SJSA1 (cell line): ENCODE results near the gene RPL39. TPM values are rescaled to one million over a fixed set of nuclear protein-coding genes. Genes with fewer than 3 reads are reported as not detected.
"Not testable (repeated sequence)": the region's sequence is repeated elsewhere in the genome, so short reads cannot be mapped to it uniquely, and the experiment has no call there.

Source experiments
- DNase-seq, 2 experiments: peaks; one replicate each; pipeline ENCODE4 v3.0.0-alpha.2; 2015 to 2020; ENCODE audit warnings: low spot score in 2 of 2, low read depth in 1 of 2
- H3K27ac ChIP-seq: fragments of 250-450 bp; sonication (Bioruptor Pico); 2 replicates; pipeline ENCODE4 v1.5.1; 2020; ENCODE audit warnings: mild to moderate bottlenecking, moderate library complexity
- H3K27me3 ChIP-seq: fragments of 250-450 bp; sonication (Bioruptor Pico); replicated peaks from 2 replicates; pipeline ENCODE4 v1.5.1; 2020; ENCODE audit warnings: mild to moderate bottlenecking, moderate library complexity
- H3K36me3 ChIP-seq: fragments of 250-450 bp; sonication (Bioruptor Pico); 2 replicates; pipeline ENCODE4 v1.5.1; 2020; ENCODE audit warnings: mild to moderate bottlenecking
- H3K4me1 ChIP-seq: fragments of 250-450 bp; sonication (Bioruptor Pico); replicated peaks from 2 replicates; pipeline ENCODE4 v1.6.1; 2021; ENCODE audit warnings: mild to moderate bottlenecking
- H3K4me3 ChIP-seq: fragments of 250-450 bp; sonication (Bioruptor Pico); 2 replicates; pipeline ENCODE4 v1.5.1; 2020; ENCODE audit warnings: mild to moderate bottlenecking
- H3K9me3 ChIP-seq: fragments of 250-450 bp; sonication (Bioruptor Pico); replicated peaks from 2 replicates; pipeline ENCODE4 v1.5.1; 2020; ENCODE audit warnings: mild to moderate bottlenecking
- total RNA-seq: library from RNA; depleted of rRNA; stranded (reverse); fragments of >200 nt; shearing (Covaris generic); gene quantifications from 2 replicates; pipeline ENCODE4 v1.2.3, GENCODE V29; 2014; rRNA removed

The RPL39 gene
- total RNA-seq, 1 experiment from 2014 or later = 4,330 TPM

- H3K27ac ChIP-seq = no peak within 1 kb of the TSS
- no peaks in the 10 kb centered on the region for H3K27me3 ChIP-seq
- no peaks in the 10 kb centered on the region for H3K36me3 ChIP-seq
- H3K9me3 ChIP-seq = no peaks in the 10 kb centered on the region
- no peak for DNase-seq
- H3K4me3 ChIP-seq = peak within 1 kb of the TSS; percentile 44
- H3K4me1 ChIP-seq = peaks cover 29% of the 10 kb centered on the region
These were observed 33.3 kb downstream of the RPL39 start, which contains the start of gene SOWAHD for GRCh38 chrX:119757979-119758730. Gene SOWAHD, plus strand, starts transcription at chrX:119758588. Its CDS starts 80 bp downstream, at chrX:119758668.

GRCh38 chrX:119757646-119757978 lies 33.8 kb downstream of the RPL39 start:
- no peaks in the 10 kb centered on the region for H3K27me3 ChIP-seq
- H3K9me3 ChIP-seq = no peaks in the 10 kb centered on the region
- no peaks in the 10 kb centered on the region for H3K36me3 ChIP-seq
- peaks cover 24% of the 10 kb centered on the region for H3K4me1 ChIP-seq
- DNase-seq = no peak
- H3K4me3 ChIP-seq = no peak overlapping the region
- no peak overlapping the region for H3K27ac ChIP-seq

GRCh38 chrX:119756926-119757635 lies 34.3 kb downstream of the RPL39 start:
- Histone ChIP-seq H3K36me3 (no peaks in the 10 kb centered on the region), H3K4me1 (peaks cover 20% of the 10 kb centered on the region), H3K4me3 (no peak overlapping the region), H3K27ac (no peak overlapping the region), H3K9me3 (no peaks in the 10 kb centered on the region), H3K27me3 (no peaks in the 10 kb centered on the region)
- DNase-seq = no peak

GRCh38 chrX:119755981-119756533 lies 35.4 kb downstream of the RPL39 start:
- no peak overlapping the region; the same call in 1 of the 2 replicates for H3K27ac ChIP-seq
- no peaks in the 10 kb centered on the region for H3K27me3 ChIP-seq
- DNase-seq = peak in 1 of 2 experiments; percentile 31

GRCh38 chrX:119753639-119754257 lies 37.7 kb downstream of the RPL39 start:
- DNase-seq = no peak
- Histone ChIP-seq H3K4me3 (no peak overlapping the region), H3K27ac (no peak overlapping the region), H3K9me3 (no peaks in the 10 kb centered on the region), H3K36me3 (no peaks in the 10 kb centered on the region), H3K4me1 (peaks cover 17% of the 10 kb centered on the region), H3K27me3 (no peaks in the 10 kb centered on the region)

More at GRCh38 chrX:119755981-119756533, 35.4 kb downstream of the RPL39 start:
- Histone ChIP-seq H3K36me3 (no peaks in the 10 kb centered on the region), H3K4me3 (no peak overlapping the region), H3K4me1 (peaks cover 20% of the 10 kb centered on the region), H3K9me3 (no peaks in the 10 kb centered on the region)

GRCh38 chrX:119753001-119753400 lies 38.4 kb downstream of the RPL39 start:
- Histone ChIP-seq H3K27ac (no peak overlapping the region), H3K36me3 (no peaks in the 10 kb centered on the region), H3K27me3 (no peaks in the 10 kb centered on the region), H3K4me3 (no peak overlapping the region), H3K9me3 (no peaks in the 10 kb centered on the region), H3K4me1 (peaks cover 12% of the 10 kb centered on the region)
- no peak for DNase-seq

GRCh38 chrX:119750751-119751150 lies 40.7 kb downstream of the RPL39 start:
- not testable (repeated sequence) for H3K27me3 ChIP-seq, H3K27ac ChIP-seq, H3K36me3 ChIP-seq, H3K4me1 ChIP-seq, H3K9me3 ChIP-seq, H3K4me3 ChIP-seq, DNase-seq

GRCh38 chrX:119750131-119750530 lies 41.3 kb downstream of the RPL39 start:
- H3K36me3 ChIP-seq, H3K27me3 ChIP-seq, H3K27ac ChIP-seq, H3K4me1 ChIP-seq, H3K4me3 ChIP-seq, H3K9me3 ChIP-seq, DNase-seq: not testable (repeated sequence)

GRCh38 chrX:119745283-119745848 lies 46.1 kb downstream of the RPL39 start:
- no peak overlapping the region for H3K27ac ChIP-seq
- H3K27me3 ChIP-seq = no peaks in the 10 kb centered on the region
- no peaks in the 10 kb centered on the region for H3K4me1 ChIP-seq
- DNase-seq = no peak
- H3K4me3 ChIP-seq = no peak overlapping the region
- H3K9me3 ChIP-seq = no peaks in the 10 kb centered on the region
- no peaks in the 10 kb centered on the region for H3K36me3 ChIP-seq

- DNase-seq = no peak
- no peak overlapping the region for H3K27ac ChIP-seq
- no peaks in the 10 kb centered on the region for H3K4me1 ChIP-seq
- H3K36me3 ChIP-seq = no peaks in the 10 kb centered on the region
- H3K4me3 ChIP-seq = no peak overlapping the region
- no peaks in the 10 kb centered on the region for H3K27me3 ChIP-seq
- no peaks in the 10 kb centered on the region for H3K9me3 ChIP-seq
These were observed 52.7 kb downstream of the RPL39 start for GRCh38 chrX:119738742-119739141.

Other genes starting within 250 kb of the RPL39 start
- gene STEEP1, start 226.2 kb downstream of the RPL39 start, total RNA-seq = 58.1 and 68.8 TPM in 2 replicates
- 46.0 and 60.0 TPM in 2 replicates for gene UBE2A, start 217.1 kb downstream of the RPL39 start, total RNA-seq
- 3.1 and 4.7 TPM in 2 replicates for gene NKRF, start 185.2 kb downstream of the RPL39 start, total RNA-seq
- gene SEPTIN6, start 98.5 kb downstream of the RPL39 start, total RNA-seq = 12.9 and 21.2 TPM in 2 replicates
- 0.19 and 1.6 TPM in 2 replicates for gene SOWAHD, start 33.0 kb downstream of the RPL39 start, total RNA-seq
- 3.4 and 6.2 TPM in 2 replicates for gene UPF3B, start 61.3 kb upstream of the RPL39 start, total RNA-seq
- gene RNF113A, start 80.1 kb upstream of the RPL39 start, total RNA-seq = 14.8 and 15.8 TPM in 2 replicates
- gene NDUFA1, start 80.2 kb upstream of the RPL39 start, total RNA-seq = 82.7 and 118 TPM in 2 replicates
- gene AKAP14, start 104.3 kb upstream of the RPL39 start, total RNA-seq = not detected in 2 replicates
- gene NKAP, start 152.1 kb upstream of the RPL39 start, total RNA-seq = 4.2 and 7.3 TPM in 2 replicates